A673 (cell line): ENCODE measurements around the gene NFIB.

ENCODE experiments used
- EZH2 ChIP-seq: fragments of 200-600 bp; sonication (generic); IDR thresholded peaks from 2 replicates; pipeline ENCODE4 v1.6.1; 2017; ENCODE audit warnings: borderline replicate concordance, low read depth, mild to moderate bottlenecking, mixed read lengths, antibody characterized with exemption, low read length; ENCODE audit not compliant: poor library complexity, severe bottlenecking
- TF ChIP-seq, protein P1 (sequence below): fragments of 300-800, 200-600 bp; sonication (generic); conservative IDR thresholded peaks from 2 replicates; pipeline ENCODE4 v1.5.1; 2017; ENCODE audit warnings: low read depth, mild to moderate bottlenecking, antibody characterized with exemption, low read length, moderate library complexity, mixed read lengths

DNA sequence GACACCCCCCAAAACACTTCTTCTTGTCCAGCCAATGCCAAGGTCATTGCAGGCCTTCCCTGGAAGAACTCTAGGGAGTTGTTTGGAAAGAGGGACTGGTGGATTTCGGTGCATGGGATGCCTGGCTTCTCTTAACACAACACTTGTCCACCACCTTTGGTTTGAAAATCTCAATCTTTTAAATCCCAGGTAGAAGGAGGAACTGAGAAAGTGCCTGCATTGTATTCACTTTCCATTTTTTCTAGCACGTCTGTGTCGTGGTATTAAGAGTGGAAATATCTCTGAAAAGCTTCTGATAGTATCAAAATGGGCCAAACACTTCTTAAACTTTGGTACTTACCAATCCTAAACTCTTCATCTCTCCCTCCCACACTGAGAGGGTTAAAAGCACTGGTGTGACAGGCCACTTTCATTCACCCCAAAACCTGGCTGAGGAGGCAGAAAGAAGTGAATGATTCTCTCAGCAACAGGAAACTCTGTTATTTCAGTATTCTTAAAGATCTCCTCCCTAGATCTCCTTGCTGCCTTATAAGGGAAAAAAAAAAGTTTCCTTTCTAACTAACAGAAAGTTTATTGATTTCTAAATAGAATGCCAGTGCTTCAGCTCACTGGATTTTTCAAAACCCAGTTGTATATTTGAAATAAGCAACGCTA lies 3.9 kb upstream of the NFIB start:
- TF ChIP-seq, protein P1, sequence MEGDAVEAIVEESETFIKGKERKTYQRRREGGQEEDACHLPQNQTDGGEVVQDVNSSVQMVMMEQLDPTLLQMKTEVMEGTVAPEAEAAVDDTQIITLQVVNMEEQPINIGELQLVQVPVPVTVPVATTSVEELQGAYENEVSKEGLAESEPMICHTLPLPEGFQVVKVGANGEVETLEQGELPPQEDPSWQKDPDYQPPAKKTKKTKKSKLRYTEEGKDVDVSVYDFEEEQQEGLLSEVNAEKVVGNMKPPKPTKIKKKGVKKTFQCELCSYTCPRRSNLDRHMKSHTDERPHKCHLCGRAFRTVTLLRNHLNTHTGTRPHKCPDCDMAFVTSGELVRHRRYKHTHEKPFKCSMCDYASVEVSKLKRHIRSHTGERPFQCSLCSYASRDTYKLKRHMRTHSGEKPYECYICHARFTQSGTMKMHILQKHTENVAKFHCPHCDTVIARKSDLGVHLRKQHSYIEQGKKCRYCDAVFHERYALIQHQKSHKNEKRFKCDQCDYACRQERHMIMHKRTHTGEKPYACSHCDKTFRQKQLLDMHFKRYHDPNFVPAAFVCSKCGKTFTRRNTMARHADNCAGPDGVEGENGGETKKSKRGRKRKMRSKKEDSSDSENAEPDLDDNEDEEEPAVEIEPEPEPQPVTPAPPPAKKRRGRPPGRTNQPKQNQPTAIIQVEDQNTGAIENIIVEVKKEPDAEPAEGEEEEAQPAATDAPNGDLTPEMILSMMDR: no peak
- no peak for TF ChIP-seq EZH2
